Progenitor cell of endocrine pancreas (in vitro differentiated cells): ENCODE data around the gene PPP1R13L. TPM values are rescaled to one million over a fixed set of nuclear protein-coding genes. Genes with fewer than 3 reads are reported as not detected.
A peak's percentile ranks its signal among the peaks of the same experiment; 100 is the strongest.

Experiments
- DNase-seq: peaks from one replicate; pipeline ENCODE4 v3.0.0; 2021; ENCODE audit warnings: low spot score; ENCODE audit not compliant: unreplicated experiment
- H3K27ac Mint-ChIP-seq: 2 replicates; pipeline ENCODE4 v1.8.0; 2021; ENCODE audit warnings: mild to moderate bottlenecking, moderate library complexity, mixed read lengths
- H3K27me3 Mint-ChIP-seq: 2 replicates; pipeline ENCODE4 v1.8.0; 2021; ENCODE audit warnings: mixed read lengths
- H3K36me3 Mint-ChIP-seq: 2 replicates; pipeline ENCODE4 v1.8.0; 2022; ENCODE audit warnings: mixed read lengths; ENCODE audit not compliant: insufficient read depth
- H3K4me1 Mint-ChIP-seq: 2 replicates; pipeline ENCODE4 v1.8.0; 2021; ENCODE audit warnings: low read depth, mixed read lengths
- H3K4me3 Mint-ChIP-seq: 2 replicates; pipeline ENCODE4 v1.8.0; 2021; ENCODE audit warnings: low read depth, mild to moderate bottlenecking, moderate library complexity, mixed read lengths
- H3K9me3 Mint-ChIP-seq: 2 replicates; pipeline ENCODE4 v1.8.0; 2021; ENCODE audit warnings: low read depth, mixed read lengths
- CTCF ChIP-seq: fragments of 200-600 bp; sonication (generic); IDR thresholded peaks from one replicate; pipeline ENCODE4 v1.5.0; 2021; ENCODE audit warnings: antibody characterized with exemption, mild to moderate bottlenecking; ENCODE audit not compliant: unreplicated experiment
- total RNA-seq: library from RNA; stranded (reverse); gene quantifications from 2 replicates; pipeline ENCODE4 v1.2.1, GENCODE V29; 2021

Gene PPP1R13L
- total RNA-seq, 1 donor from 2014 or later = 27.2 TPM

GRCh38 chr19:45400192-45400591 is 4.7 kb downstream of the PPP1R13L start:
- no peak overlapping the region for H3K27ac Mint-ChIP-seq
- H3K4me1 Mint-ChIP-seq = peaks cover 12% of the 10 kb centered on the region
- no peak for DNase-seq
- H3K4me3 Mint-ChIP-seq = no peak overlapping the region
- H3K9me3 Mint-ChIP-seq = no peaks in the 10 kb centered on the region
- H3K27me3 Mint-ChIP-seq = peaks cover 42% of the 10 kb centered on the region
- TF ChIP-seq CTCF = no peak
- H3K36me3 Mint-ChIP-seq = no peaks in the 10 kb centered on the region

GRCh38 chr19:45395821-45396617 is 8.8 kb downstream of the PPP1R13L start:
- Mint-ChIP-seq H3K27me3 (peaks cover 18% of the 10 kb centered on the region), H3K9me3 (no peaks in the 10 kb centered on the region), H3K27ac (no peak overlapping the region), H3K36me3 (peaks cover 2% of the 10 kb centered on the region), H3K4me3 (no peak overlapping the region), H3K4me1 (peaks cover 4% of the 10 kb centered on the region)
- peak; percentile 16 for TF ChIP-seq CTCF
- no peak for DNase-seq

GRCh38 chr19:45391871-45392665 is 12.8 kb downstream of the PPP1R13L start:
- no peak for TF ChIP-seq CTCF
- Mint-ChIP-seq H3K9me3 (no peaks in the 10 kb centered on the region), H3K27me3 (peaks cover 6% of the 10 kb centered on the region), H3K27ac (no peak overlapping the region), H3K4me3 (no peak overlapping the region), H3K36me3 (peaks cover 2% of the 10 kb centered on the region), H3K4me1 (no peaks in the 10 kb centered on the region)
- no peak for DNase-seq

GRCh38 chr19:45391346-45391745 is 13.5 kb downstream of the PPP1R13L start:
- no peak for DNase-seq
- Mint-ChIP-seq H3K36me3 (peaks cover 2% of the 10 kb centered on the region), H3K27me3 (peaks cover 6% of the 10 kb centered on the region), H3K4me1 (no peaks in the 10 kb centered on the region), H3K27ac (no peak overlapping the region), H3K9me3 (no peaks in the 10 kb centered on the region), H3K4me3 (no peak overlapping the region)
- no peak for TF ChIP-seq CTCF

GRCh38 chr19:45385392-45386221 is 19.3 kb downstream of the PPP1R13L start:
- Mint-ChIP-seq H3K9me3 (no peaks in the 10 kb centered on the region), H3K4me1 (no peaks in the 10 kb centered on the region), H3K4me3 (no peak overlapping the region), H3K36me3 (peaks cover 1% of the 10 kb centered on the region), H3K27me3 (peaks cover 7% of the 10 kb centered on the region), H3K27ac (no peak overlapping the region)
- no peak for TF ChIP-seq CTCF
- DNase-seq = no peak
